ENCODE results near the gene PDS5B.
"Not testable (repeated sequence)": the region's sequence is repeated elsewhere in the genome, so short reads cannot be mapped to it uniquely, and the experiment has no call there.

PDS5B gene

DNA sequence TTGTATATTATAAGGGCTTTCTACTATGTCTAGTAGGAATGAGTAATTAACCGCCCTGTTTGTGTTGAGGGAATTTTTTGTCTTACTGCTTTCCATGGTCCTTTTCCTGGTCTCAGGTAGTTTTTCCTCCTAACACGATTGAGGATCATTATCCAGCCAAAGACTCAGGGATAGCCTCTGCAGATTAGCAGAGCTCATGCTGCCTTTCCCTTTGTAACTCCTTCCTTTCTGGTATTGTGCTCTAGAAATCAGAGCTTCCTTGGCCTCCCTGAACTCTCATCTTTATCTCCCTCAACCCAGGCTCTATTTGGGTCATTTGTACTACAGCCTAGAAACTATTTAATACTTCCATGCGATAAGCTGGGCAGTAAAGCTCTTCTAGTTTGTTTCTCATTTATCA is 142.1 kb downstream of the PDS5B start:
- DNase-seq (ENCODE audit: low read depth): no peak

DNA sequence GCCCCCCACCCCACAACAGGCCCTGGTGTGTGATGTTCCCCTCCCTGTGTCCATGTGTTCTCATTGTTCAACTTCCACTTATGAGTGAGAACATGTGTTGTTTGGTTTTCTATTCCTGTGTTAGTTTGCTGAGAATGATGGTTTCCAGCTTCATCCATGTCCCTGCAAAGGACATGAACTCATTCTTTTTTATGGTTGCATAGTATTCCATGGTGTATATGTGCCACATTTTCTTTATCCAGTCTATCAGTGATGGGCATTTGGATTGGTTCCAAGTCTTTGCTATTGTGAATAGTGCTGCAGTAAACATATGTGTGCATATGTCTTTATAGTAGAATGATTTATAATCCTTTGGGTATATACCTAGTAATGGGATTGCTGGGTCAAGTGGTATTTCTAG is 142.8 kb downstream of the PDS5B start:
- DNase-seq (ENCODE audit: low read depth): not testable (repeated sequence)

DNA sequence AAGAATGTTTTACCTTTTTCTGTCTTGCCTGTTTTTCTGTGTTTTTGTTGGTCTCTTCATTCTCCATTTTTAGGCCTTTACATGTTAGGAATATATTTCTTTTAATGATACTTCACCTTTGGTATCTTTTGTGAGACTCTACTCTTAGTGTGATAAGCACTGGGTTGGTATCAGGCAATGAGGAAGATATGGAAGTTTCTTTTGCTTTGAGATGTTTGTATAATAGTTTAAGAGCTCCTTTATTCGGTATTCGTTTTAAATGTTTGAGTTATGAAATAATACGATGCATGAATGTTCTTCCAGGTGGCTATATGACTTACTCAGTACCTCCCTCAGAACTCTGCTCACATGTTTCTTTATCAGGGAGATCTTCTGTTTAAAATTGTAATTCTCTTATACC is 144.8 kb downstream of the PDS5B start:
- no peak for DNase-seq (ENCODE audit: low read depth)

DNA sequence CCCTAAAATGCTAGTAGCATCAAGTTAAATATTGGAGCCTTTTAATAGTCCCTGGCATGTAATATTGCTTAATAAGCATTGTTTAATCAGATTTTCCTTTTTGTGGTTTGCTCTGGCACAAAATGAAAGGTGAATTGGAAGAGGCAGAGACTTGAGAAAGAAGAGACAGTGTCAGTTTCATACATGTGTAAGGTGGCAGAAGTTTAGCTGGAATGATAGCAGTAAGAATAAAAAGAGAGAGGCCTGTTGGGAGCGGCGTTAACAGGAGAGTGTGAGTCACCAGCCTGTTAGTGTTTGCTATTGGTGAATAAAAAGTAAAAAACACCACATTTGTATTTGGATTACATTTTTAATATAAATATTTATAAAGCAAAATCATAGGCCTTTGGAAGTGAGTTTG is 145.3 kb downstream of the PDS5B start:
- DNase-seq (ENCODE audit: low read depth): no peak

DNA sequence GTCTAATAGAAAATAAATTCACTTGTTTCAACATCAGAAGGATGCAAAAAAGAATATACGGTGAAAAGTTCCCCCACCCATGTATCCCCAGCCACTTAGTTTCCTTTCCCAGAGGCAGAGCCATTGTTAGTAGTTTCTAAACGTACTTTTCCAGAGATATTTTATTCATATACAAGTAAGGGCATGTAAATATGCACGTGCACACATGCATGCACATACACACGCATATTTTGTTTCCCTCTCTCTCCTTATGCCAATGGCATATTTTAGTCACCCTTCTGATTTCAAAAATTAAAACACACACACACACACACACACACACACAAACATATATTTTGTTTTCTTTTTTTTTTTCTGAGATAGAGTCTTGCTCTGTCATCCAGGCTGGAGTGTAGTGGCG is 147.4 kb downstream of the PDS5B start:
- DNase-seq (ENCODE audit: low read depth): no peak

DNA sequence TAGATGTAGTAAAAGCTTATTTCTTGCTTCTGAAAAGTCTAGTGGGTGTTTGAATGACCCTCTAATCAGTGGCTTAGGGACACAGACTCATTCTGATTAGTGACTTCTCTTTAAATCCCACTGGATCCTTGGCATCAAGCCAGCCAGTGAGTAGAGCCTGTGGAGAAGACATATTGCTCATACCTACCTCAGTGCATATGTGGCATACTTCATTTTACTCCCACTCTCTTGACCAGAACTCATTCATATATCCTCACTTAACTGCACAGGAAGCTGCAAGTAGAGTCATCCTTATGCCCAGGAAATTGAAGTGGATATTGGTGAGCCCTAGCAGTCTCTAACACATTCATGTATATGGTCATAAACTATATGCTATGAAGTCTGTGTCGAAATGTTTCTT is 148.3 kb downstream of the PDS5B start:
- no peak for DNase-seq (ENCODE audit: low read depth)

DNA sequence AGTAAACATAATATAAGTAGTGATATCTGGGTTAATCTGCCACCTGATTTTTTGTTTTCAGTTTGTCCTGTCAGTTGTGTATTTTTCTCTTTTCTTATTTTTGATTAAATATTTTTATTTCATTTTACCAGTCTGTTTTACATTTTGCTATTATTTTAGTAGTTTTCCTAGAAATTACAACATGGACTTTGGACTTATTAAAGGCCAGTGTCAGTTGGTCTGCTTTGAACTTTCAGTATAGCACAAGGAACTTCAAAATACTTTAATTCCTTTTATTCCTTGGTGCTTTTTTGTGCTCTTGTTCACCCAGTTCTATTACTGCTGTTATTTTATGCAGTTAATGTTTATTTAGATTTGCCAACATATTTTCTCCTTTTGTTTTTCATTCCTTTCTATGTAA is 149.6 kb downstream of the PDS5B start:
- DNase-seq (ENCODE audit: low read depth): no peak

DNA sequence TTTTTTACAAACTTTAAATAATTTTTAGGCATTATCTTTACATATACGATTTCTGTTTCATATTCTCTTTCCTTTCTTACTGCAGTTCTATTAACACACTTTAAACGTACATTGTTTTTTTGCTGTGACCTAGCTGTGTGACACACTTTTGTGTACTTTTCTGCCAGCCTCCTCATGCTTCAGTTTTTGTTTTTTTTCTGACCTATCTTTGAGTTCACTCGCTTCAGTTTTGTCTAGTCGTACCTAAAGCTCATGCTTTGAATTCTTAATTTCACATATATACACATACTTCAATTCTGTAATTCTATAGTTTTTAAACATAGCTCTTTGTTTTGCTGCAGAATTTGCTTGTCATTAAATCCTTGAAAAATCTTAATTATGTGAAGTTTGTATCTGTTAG is 150.4 kb downstream of the PDS5B start:
- DNase-seq (ENCODE audit: low read depth): no peak

DNA sequence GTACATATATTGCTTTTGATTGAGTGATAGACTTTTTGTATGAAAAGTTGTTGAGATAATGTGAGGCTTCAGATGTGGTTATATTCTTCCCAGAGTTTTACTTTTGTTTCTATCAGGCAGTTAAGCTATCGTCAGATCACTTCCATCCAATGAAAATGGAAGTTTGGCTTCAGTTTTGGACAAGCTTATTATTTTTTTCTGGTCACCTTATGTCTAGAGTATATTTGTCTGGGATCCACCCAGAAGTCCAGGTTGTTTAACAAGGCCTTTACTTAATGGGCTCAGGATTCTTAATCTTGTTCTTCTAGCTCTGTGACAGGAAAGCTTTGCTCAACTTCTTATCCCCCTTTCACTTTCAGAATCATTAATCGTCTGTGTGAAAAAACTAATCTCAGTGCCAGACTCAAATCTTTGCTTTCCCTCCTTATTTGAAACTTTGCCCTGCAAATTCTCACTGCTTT is 150.9 kb downstream of the PDS5B start:
- DNase-seq (ENCODE audit: low read depth): no peak

DNA sequence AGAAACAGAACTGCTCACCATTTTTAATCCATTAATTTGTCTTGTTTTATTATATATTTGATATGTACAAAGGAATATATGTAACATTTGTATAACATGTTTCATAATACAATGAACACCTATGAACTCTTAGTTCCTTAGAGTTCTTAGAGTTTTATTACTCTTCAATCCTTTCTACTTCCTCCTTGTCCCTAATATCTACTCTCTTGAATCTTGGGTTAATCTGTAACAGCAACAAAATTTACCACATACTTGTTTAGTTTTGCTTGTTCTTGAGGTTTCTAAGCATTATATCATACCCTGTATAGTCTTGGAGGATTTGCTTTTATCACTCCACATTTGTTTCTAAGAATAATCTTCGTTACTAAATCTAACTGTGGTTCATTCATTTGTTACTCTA is 151.4 kb downstream of the PDS5B start:
- DNase-seq (ENCODE audit: low read depth): no peak

DNA sequence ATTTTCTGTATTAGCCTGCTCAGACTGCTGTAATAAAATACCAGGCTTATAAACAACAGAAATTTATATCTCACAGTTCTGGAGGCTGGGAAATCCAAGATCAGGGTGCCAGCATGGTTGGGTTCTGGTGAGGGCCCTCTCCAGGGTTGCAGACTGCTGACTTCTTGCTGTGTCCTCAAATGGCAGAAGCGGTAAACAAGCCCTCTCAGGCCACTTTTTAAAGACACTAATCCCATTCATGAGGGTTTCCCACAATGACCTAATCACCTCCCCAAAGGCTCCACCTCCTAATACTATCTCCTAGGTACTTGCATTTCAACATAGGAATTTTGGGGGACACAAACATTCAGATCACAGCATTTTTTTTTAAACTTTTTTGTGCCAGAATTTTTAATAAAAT is 159.3 kb downstream of the PDS5B start:
- no peak for DNase-seq (ENCODE audit: low read depth)

DNA sequence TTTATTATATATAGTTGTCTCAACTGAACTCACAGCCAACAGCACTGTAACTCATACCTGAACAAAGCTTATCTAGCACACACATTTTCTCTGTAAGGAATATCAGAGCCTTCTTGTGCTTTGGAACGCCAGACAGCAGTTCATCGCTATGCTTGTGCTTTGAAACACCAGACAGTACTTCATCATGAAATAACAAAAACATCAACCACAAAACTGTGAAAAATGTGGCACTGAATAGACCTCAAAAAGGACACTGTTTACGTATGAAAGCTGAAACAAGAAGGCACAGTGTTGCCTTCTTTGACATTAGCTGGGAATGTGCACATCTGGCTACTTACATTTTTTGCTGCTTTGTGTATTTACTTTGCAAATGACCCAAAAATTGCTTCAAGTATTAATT is 160.2 kb downstream of the PDS5B start:
- DNase-seq (ENCODE audit: low read depth): no peak

DNA sequence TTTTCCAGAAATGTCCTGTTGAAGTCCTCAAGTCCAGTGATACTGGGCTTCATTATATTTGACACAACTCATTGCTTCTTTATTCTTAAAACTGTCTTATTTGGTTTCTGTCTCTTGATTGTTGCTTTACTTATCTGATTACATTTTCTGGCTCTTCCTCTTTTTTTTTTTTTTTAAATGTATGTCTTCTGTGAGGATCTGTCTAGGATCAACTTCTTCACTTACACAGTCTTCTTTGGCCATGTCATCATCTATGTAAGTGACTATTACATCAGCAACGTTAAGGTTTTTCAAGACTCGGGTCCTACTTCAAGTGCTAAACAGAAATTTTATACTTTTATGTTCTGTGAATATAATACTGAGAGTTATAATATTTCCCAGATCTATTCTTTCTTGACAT is 162.1 kb downstream of the PDS5B start:
- DNase-seq (ENCODE audit: low read depth): no peak

DNA sequence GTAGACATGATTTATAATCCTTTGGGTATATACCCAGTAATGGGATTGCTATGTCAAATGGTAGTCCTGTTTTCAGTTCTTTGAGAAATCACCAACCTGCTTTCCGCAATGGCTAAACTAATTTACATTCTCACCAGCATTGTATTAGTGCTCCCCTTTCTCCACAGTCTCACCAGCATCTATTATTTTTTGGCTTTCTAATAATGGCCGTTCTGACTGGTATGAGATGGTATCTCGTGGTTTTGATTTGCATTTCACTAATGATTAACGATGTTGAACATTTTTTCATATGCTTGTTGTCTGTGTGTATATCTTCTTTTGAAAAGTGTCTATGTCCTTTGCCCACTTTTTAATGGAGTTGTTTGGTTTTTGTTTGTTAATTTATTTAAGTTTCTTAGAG is 165.1 kb downstream of the PDS5B start:
- DNase-seq (ENCODE audit: low read depth): no peak

DNA sequence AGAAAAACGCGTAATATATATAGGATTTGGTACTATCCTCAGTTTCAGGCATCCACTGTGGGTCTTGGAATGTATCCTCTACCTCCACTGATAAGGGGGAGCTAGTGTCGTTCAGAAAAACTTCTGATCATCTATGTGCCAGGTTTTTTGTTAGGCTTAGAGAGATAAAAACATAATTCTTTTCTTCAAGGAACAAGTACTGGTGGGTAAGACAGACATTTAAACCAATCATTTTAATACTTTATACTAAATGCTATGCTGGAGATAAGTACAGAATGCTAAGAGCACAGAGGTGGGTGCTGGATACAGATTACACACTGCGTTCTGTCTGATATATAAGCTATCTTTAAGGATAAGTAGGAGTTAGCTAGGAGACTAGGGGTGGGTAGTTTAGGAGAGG is 166.1 kb downstream of the PDS5B start:
- DNase-seq (ENCODE audit: low read depth): no peak

DNA sequence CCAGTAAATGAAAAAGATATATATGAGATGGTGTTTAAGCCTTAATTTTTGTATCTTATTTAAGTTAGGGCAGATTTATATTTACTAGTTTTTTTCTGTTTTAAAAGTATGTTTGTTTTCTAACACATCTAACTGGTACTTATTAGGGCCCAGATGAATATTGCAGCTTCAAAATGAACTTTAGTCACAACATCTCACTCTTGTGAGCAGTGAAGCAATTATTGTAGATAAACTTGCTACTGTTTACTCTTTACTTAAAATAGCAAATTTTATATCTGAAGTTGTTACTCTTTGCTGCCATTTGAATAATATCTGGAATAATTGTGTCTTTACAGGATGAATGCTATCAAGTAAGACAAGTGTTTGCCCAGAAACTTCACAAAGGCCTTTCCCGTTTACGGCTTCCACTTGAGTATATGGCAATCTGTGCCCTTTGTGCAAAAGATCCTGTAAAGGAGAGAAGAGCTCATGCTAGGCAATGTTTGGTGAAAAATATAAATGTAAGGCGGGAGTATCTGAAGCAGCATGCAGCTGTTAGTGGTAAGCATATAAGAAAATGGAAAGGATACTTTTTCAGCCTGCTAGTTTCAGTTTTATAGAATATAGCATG is 166.8 kb downstream of the PDS5B start:
- DNase-seq (ENCODE audit: low read depth): no peak

DNA sequence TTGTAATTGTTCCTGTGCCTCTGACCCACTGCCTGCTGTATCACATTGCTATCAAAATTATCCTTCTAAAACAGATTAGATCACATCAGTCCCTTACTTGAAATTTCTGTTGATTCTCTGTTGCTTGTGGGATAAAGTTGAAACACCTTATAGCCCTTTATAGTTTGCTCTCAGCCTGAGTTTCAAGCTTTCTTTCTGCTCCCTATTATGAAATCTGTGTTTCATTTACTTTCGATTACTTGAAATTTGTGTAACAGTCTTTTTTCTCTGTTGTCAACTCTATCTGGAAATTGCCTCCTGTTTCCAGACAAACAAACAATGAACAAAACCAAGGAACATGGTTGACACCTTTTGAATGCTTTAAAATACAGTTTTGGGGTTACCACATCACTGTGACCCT is 167.9 kb downstream of the PDS5B start:
- DNase-seq (ENCODE audit: low read depth): no peak

DNA sequence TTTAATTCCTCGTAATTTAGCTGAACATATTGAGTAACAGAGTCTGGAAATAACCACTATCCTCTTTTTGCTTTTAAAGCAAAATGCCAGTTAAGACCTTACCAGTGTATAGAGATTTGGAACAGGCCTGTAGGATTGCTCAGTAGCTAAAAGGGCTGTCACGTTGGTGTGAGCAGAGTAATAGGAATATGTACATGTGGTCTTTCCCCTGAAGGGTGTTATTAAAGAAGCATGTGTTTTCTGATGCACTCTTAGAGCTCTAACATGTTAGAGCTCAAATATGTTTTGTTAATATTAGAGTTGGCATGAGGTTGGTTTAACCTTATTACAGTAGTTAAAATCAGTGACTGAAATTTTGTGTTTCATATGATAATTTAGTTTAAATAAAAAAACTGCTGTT is 172.9 kb downstream of the PDS5B start:
- DNase-seq (ENCODE audit: low read depth): no peak

DNA sequence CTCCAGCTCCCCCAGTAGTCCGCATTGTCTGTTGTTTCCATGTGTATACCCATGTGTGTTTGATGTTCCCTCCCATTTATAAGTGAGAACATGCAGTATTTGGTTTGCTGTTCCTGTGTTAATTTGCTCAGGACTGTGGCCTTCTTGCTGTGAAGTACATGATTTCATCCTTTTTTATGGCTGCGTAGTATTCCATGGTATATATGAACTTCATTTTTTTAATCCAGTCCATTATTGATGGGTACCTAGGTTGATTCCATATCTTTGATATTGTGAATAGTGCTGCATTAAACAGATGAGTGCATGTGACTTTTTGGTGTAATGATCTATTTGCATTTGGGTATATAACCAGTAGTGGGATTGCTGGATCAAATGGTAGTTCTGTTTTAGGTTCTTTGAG is 175.2 kb downstream of the PDS5B start:
- DNase-seq (ENCODE audit: low read depth): no peak

DNA sequence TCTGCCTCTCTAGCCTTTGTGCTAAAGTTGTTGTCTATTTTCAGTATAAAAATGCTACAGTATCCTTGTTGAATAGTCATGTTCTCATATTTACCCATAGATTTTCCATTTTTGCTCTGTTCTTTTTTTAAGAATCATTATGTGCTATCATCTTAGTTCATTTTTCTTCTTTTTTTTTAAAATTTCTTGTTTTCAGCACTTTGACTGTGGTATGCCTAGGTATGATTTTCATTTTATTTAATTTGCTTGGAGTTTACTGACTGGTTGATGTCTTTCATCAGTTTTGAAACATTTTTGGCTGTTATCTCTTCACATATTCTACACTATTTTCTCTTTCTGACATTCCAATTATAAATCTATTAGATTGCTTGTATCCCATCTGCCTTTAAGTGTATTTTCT is 192.9 kb downstream of the PDS5B start:
- DNase-seq (ENCODE audit: low read depth): no peak

DNA sequence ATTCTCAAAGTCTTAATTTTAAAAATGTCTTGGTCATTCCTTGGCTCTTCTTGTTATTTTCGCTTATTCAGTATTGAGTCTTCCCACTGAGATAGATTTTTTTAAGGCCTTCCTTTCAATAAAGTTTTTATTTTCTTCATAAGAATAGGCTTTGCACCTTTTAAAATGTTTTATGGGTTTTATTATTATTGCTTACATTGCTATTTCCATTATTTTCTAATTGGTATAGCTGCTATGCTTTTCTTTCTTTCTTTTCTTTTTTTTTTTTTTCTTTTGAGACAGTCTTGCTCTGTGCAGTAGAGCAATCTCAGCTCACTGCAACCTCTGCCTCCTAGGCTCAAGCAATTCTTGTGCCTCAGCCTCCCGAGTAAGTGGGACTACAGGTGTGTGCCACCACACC is 195.7 kb downstream of the PDS5B start:
- DNase-seq (ENCODE audit: low read depth): no peak

DNA sequence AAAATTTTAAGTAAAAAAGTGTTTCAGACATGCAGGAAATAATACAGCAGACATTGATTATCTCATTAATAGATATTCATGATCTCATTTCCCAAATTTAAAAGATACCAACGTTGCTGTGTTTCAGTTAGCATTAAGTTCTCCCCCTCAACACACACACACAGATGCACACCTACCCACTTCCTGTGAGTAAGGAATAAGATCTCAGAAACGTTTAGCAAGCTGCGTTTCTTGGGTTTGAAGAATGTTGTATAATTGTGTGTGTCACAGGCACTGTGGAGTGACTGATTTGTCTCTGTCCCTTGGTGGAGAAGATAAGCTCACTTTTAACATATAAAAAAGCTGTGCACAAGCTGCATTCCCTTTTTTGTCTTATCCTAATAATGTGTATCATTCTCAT is 196.8 kb downstream of the PDS5B start:
- no peak for DNase-seq (ENCODE audit: low read depth)

DNA sequence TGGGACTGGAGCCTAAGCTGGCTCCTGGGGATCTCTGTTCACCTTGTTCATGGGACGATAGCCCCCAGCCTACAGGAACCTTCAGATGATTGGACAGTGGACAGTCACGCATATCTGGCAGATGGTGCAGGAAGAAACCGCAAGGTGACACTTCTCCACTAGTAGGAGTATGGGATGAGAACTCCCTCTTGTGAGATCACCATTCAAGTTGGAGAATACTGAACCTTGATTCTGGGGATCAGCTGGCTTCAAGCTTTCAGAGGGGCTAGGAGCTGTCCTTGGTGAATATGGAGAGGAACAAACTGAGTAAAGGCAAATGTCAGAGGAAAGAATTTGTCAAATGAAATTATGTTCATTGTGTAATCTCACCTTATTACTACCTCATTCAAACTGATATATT is 204.5 kb downstream of the PDS5B start:
- DNase-seq (ENCODE audit: low read depth): no peak

DNA sequence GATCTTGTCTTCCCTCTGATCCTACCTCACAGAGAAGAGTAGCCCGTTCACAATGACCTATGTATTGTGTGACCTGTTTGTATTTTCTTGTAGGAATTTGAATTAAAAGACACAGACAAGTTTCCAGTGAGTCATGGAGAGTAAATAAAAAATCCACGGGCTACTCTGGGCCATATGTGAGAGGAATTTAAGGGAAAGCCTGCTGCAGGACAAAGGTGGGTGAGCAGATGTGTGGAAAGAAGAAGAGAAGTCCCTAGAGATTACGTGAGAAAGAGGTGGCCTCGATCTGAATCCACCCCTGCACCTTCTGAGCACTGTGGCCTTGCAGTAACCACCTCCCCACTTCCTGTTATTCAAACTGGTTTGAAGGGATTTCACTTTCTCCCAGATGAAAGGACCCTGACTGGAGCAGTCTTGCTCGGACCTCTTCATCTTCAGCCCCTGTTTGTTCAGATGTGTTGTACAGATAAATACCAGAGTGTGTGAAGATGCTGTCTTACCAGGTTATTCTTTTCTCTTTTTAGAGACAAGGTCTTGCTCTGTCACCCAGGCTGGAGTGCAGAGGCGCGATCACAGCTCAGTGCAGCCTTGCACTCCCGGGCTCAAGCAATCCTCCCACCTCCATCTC is 205.4 kb downstream of the PDS5B start:
- no peak for DNase-seq (ENCODE audit: low read depth)

All from stimulated activated CD8-positive, alpha-beta memory T cell treated with anti-CD3 and anti-CD28 coated beads, Interleukin-12 subunit alpha, Interleukin-12 subunit beta, amount 100 ng/mL, for 1 hour (primary cell).